Measurements from ENCODE around the gene MYH14.
A peak's percentile ranks its signal among the peaks of the same experiment; 100 is the strongest.

Gene MYH14

DNA sequence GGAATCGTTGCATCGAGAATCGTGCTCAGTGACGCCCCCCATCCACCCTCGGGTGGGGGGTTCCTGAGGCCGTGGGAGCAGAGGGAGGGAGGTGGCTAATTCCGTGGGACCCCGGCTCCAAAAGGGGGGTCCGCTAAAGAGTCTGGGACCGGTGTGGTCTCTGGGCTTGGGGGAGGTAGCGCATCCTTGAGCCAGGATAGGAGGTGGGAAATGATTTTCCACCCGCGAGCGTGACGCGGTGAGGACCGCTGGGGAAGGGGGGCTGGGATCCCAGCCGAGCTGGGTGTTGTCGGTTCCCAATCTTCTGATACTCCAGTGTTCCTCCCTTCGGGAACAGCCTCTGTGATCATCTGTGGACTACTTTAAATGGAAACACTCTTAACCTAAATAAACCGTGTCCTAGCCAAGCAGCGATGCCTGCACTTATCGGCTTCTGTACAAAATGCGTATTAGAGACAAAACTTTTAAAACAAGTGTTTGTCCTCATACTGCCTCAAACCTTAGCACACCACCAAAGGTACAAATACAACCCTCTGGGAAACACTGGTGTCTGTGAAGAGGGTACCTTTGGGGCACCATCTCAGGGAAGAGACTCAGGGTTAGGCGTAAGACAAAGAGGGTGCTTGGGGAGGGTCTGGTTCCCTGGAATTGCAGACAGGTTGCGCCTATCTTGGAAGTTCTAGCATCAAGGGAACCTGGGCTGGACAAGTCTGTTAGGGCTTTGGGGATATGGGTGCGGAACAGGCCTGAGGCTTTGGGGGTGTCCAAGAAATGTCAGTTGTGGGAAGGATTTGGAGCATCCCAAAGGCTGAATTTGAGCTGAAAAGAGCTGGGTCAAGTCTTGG lies 109.8 kb downstream of the MYH14 start:
- Mint-ChIP-seq H3K4me1 (peaks cover 10% of the 10 kb centered on the region), H3K9me3 (no peaks in the 10 kb centered on the region), H3K36me3 (no peaks in the 10 kb centered on the region), H3K27me3 (peaks cover 100% of the 10 kb centered on the region), H3K27ac (no peak overlapping the region), H3K4me3 (no peak overlapping the region)
- DNase-seq, result no peak
- CTCF ChIA-PET, result no interaction called here

- H3K27me3 Mint-ChIP-seq, result peaks cover 92% of the 10 kb centered on the region
Measured at GRCh38 chr19:50313812-50314536, 110.6 kb downstream of the MYH14 start.

DNA sequence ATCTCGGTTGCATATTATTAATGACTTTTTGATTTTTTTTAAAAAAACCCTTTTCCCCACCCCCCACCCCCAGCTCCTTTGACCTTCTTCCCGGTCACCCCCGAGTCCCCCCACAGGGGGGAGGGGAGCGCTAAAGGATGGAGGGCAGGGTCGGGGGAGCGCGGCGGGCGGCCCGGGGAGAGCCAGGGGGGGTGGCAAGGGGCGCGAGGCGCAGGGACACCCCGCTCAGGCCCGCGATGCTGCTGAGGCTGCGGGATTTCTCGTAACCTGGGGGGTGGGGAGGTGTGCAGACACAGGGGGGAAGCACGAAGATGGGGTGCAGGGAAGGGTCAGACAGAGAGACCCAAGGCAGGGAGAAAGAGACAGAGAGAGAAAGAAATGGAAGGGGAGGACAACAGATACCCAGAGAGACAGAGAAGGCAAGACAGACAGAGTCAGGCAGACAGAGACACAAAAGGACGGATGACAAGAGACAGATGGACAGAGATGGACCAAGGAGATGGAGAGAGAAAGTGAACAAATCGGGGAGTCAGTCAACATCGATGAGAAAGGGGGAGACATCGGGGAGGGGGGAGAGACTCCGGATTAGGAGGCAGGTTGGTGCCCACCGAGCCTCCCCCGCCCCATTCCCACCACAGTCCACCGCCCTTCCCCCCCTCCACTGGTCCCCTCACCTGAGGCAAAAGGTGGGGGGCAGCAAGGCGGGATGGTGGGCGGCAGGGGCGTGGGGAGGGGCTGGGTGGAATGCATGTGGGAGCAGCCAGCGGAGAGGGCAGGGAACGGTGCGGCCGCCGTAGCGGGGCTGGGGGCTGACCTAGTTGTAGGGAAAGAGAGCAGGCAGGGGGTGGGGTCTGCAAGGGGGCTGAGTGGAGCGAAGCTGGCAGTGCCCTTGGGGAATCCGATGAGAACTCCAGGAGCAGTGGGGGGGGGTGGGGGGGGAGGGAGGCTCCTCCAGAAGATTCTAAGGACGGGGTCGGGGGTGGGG lies 111.6 kb downstream of the MYH14 start:
- H3K36me3 Mint-ChIP-seq, result no peaks in the 10 kb centered on the region
- no peak overlapping the region for H3K27ac Mint-ChIP-seq
- peaks cover 85% of the 10 kb centered on the region for H3K27me3 Mint-ChIP-seq
- no peak overlapping the region for H3K4me3 Mint-ChIP-seq
- CTCF ChIA-PET, result no interaction called here
- H3K4me1 Mint-ChIP-seq, result peaks cover 10% of the 10 kb centered on the region
- no peak for DNase-seq
- H3K9me3 Mint-ChIP-seq, result no peaks in the 10 kb centered on the region

More at GRCh38 chr19:50313812-50314536, 110.6 kb downstream of the MYH14 start:
- Mint-ChIP-seq H3K9me3 (no peaks in the 10 kb centered on the region), H3K4me1 (peaks cover 10% of the 10 kb centered on the region), H3K36me3 (no peaks in the 10 kb centered on the region), H3K27ac (no peak overlapping the region), H3K4me3 (no peak overlapping the region)
- DNase-seq, result no peak
- CTCF ChIA-PET, result no interaction called here

DNA sequence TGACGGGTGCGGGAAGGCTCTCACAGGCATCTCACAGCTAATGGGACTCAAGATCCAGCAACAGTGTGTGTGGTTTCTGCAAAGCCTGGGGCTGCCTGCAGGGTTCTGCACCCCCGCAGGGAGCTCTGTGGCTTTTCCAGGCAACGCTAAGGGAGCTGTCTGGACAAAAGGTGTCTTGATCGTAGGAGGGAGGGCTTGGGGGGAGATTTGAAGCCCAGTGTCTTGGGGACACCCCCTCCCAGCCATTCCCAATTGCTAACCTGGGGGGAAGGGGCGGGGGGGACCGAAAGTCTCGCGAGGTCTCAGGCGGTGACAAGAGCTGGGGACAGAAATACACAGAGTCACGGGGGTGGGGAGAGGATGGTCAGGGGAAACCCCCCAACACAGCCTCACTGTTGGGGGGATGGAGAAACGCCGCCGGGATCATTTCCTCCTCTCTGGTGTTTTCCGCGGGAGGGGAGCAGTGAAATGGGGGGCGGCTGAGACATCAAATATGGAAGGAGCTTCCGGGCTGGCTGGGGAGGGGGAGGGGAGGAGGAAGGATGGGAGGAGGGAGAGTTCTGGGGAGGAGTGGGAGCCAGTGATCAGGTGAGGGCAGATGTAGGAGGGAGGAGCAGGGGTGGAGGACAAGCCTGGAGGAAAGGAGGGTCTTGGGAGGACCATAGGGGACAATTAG lies 112.5 kb downstream of the MYH14 start:
- Mint-ChIP-seq H3K9me3 (no peaks in the 10 kb centered on the region), H3K4me3 (peak overlapping the region; percentile 55), H3K27me3 (peaks cover 76% of the 10 kb centered on the region), H3K4me1 (peaks cover 10% of the 10 kb centered on the region), H3K27ac (no peak overlapping the region), H3K36me3 (no peaks in the 10 kb centered on the region)
- DNase-seq, result peak; percentile 37
- CTCF ChIA-PET, result interaction anchor here (0.7 to 1.2 kb wide), 2 partner anchors 12 to 41 kb away, joined by 3 to 4 read pairs; no protein-coding TSS in a partner anchor

- H3K4me3 Mint-ChIP-seq, result no peak overlapping the region
- no peaks in the 10 kb centered on the region for H3K9me3 Mint-ChIP-seq
- no peak for DNase-seq
- no peaks in the 10 kb centered on the region for H3K36me3 Mint-ChIP-seq
- H3K4me1 Mint-ChIP-seq, result peaks cover 10% of the 10 kb centered on the region
- H3K27ac Mint-ChIP-seq, result no peak overlapping the region
- CTCF ChIA-PET, result interaction anchor here (1.2 kb wide), 1 partner anchor 11 kb away, joined by 4 read pairs; no protein-coding TSS in a partner anchor
- H3K27me3 Mint-ChIP-seq, result peaks cover 64% of the 10 kb centered on the region
Measured at GRCh38 chr19:50317115-50317514, 113.7 kb downstream of the MYH14 start.

- no peaks in the 10 kb centered on the region for H3K9me3 Mint-ChIP-seq
- H3K36me3 Mint-ChIP-seq, result peaks cover 1% of the 10 kb centered on the region
- H3K27me3 Mint-ChIP-seq, result peaks cover 51% of the 10 kb centered on the region
- H3K4me3 Mint-ChIP-seq, result no peak overlapping the region
- CTCF ChIA-PET, result interaction anchor here (0.9 kb wide), 1 partner anchor 11 kb away, joined by 3 read pairs; the partner anchor contains the start of gene KCNC3
- DNase-seq, result no peak
- H3K27ac Mint-ChIP-seq, result no peak overlapping the region
- H3K4me1 Mint-ChIP-seq, result peaks cover 10% of the 10 kb centered on the region
Measured at GRCh38 chr19:50318438-50318837, 115.0 kb downstream of the MYH14 start.

DNA sequence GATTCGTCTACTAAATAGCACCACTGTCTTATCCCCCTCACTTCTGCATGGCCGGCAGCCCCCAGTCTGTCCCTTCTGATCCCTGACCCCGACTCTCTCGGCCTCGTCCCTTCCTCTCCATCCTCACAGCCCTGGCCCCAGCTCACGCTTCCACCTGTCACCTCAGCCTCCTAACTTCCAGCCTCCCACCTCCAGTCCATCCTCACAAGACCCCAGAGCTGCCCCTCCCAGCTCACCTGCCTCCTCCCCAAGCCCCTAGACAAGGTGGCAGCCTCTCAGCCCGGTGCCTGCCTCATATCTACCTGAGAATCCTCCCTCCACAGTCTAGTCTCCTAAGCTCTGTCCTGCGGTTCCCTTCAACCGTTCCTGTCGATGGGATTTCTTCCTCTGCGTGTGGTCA lies 115.7 kb downstream of the MYH14 start:
- Mint-ChIP-seq H3K36me3 (peaks cover 1% of the 10 kb centered on the region), H3K4me3 (no peak overlapping the region), H3K27ac (no peak overlapping the region), H3K4me1 (peaks cover 10% of the 10 kb centered on the region), H3K9me3 (no peaks in the 10 kb centered on the region), H3K27me3 (peaks cover 44% of the 10 kb centered on the region)
- CTCF ChIA-PET, result no interaction called here
- no peak for DNase-seq

DNA sequence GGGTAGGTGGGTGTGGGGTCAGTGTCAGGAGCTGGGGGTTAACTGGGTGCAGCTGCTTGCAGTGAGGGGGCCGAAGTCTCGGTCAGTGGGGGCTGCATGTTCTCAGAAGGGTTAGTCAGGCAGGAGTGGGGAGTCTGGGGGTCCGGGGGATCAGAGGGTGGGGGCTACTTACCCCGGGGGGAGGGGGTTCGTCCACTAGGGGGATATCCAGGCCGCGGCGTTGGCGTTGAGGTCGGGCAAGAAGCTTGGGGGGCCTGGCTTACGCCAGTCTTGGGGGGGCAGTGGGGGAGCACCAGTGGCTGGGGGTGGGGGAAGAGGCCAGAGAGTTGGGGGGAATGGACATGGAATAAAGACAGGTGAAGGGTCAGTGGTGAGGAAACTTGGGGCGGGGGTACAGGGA lies 116.6 kb downstream of the MYH14 start:
- H3K4me1 Mint-ChIP-seq, result peaks cover 16% of the 10 kb centered on the region
- no peaks in the 10 kb centered on the region for H3K9me3 Mint-ChIP-seq
- H3K27me3 Mint-ChIP-seq, result peaks cover 43% of the 10 kb centered on the region
- H3K27ac Mint-ChIP-seq, result no peak overlapping the region
- DNase-seq, result no peak
- peaks cover 1% of the 10 kb centered on the region for H3K36me3 Mint-ChIP-seq
- no peak overlapping the region for H3K4me3 Mint-ChIP-seq
- CTCF ChIA-PET, result no interaction called here

- CTCF ChIA-PET, result no interaction called here
- Mint-ChIP-seq H3K27ac (no peak overlapping the region), H3K4me3 (no peak overlapping the region)
Measured at GRCh38 chr19:50320596-50320995, 117.2 kb downstream of the MYH14 start.

DNA sequence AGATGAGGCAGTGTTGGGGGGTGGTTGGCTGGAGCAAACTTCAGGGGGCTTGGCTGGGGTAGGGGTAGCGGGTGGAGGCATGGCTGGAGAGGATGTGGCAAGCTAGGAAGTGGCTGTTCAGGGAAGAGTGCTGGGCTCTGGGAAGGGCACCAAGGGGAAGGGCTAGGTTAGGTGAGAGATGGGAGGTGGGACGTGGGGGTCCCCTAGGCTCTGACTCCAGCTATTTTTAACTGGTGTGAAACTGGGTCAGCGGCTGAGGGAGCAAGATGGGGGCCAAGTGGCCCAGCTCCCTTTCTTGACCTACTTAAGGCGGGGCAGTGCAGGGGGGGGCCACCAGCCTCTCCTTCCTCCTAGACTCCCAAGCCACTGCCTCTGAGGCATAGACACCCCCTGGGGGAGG lies 118.4 kb downstream of the MYH14 start:
- peaks cover 40% of the 10 kb centered on the region for H3K27me3 Mint-ChIP-seq
- peaks cover 18% of the 10 kb centered on the region for H3K4me1 Mint-ChIP-seq
- CTCF ChIA-PET, result no interaction called here
- DNase-seq, result no peak
- no peak overlapping the region for H3K27ac Mint-ChIP-seq
- peaks cover 1% of the 10 kb centered on the region for H3K36me3 Mint-ChIP-seq
- H3K9me3 Mint-ChIP-seq, result no peaks in the 10 kb centered on the region
- no peak overlapping the region for H3K4me3 Mint-ChIP-seq

More at GRCh38 chr19:50320596-50320995, 117.2 kb downstream of the MYH14 start:
- Mint-ChIP-seq H3K9me3 (no peaks in the 10 kb centered on the region), H3K4me1 (peaks cover 16% of the 10 kb centered on the region), H3K36me3 (peaks cover 1% of the 10 kb centered on the region), H3K27me3 (peaks cover 40% of the 10 kb centered on the region)
- DNase-seq, result no peak

DNA sequence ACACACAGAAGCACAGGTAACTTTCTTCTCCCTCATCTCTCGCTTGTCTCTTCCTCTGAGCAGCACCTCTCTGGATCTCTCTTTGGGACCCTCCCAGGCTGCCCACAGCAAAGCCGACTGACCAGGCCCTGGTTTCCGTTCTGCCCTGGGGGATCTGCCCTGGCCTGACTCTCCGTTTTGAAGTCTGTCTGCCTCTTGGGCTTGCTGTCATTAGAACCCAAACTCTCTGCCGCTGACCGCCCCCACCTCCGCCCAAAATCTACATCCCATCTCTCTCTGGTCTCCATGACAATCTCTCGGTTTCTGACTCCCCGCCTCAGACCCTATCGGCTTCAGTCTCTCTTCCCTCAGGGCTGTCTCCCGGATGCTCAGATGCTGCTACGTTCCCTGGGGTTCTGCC lies 118.8 kb downstream of the MYH14 start:
- DNase-seq, result no peak
- Mint-ChIP-seq H3K27ac (no peak overlapping the region), H3K27me3 (peaks cover 40% of the 10 kb centered on the region), H3K4me3 (no peak overlapping the region), H3K4me1 (peaks cover 22% of the 10 kb centered on the region), H3K9me3 (no peaks in the 10 kb centered on the region), H3K36me3 (peaks cover 5% of the 10 kb centered on the region)
- CTCF ChIA-PET, result no interaction called here

- H3K4me1 Mint-ChIP-seq, result peaks cover 26% of the 10 kb centered on the region
- H3K36me3 Mint-ChIP-seq, result peaks cover 10% of the 10 kb centered on the region
- H3K9me3 Mint-ChIP-seq, result no peaks in the 10 kb centered on the region
- no peak overlapping the region for H3K27ac Mint-ChIP-seq
- H3K4me3 Mint-ChIP-seq, result no peak overlapping the region
- CTCF ChIA-PET, result no interaction called here
- H3K27me3 Mint-ChIP-seq, result peaks cover 39% of the 10 kb centered on the region
- DNase-seq, result no peak
Measured at GRCh38 chr19:50322931-50323781, 119.7 kb downstream of the MYH14 start.

- no peak for DNase-seq
- Mint-ChIP-seq H3K4me1 (peaks cover 26% of the 10 kb centered on the region), H3K9me3 (no peaks in the 10 kb centered on the region), H3K27ac (no peak overlapping the region), H3K36me3 (peaks cover 10% of the 10 kb centered on the region), H3K27me3 (peaks cover 42% of the 10 kb centered on the region), H3K4me3 (no peak overlapping the region)
- CTCF ChIA-PET, result no interaction called here
Measured at GRCh38 chr19:50323782-50324133, 120.3 kb downstream of the MYH14 start.

Measured in activated naive CD4-positive, alpha-beta T cell treated with anti-CD3 and anti-CD28 coated beads, Interleukin-2, amount 10 ng/mL, durations not matched to agents 7 days and 5 days (primary cell).